GM12801 (cell line): Measurements from ENCODE around the gene CXXC5.

ENCODE experiments used
- TF ChIP-seq, protein P1 (sequence below): IDR thresholded peaks from one replicate; pipeline ENCODE4 v1.5.1; 2011; ENCODE audit warnings: control low read depth; ENCODE audit not compliant: insufficient read length; ENCODE audit errors: extremely low read depth

CXXC5 gene

DNA sequence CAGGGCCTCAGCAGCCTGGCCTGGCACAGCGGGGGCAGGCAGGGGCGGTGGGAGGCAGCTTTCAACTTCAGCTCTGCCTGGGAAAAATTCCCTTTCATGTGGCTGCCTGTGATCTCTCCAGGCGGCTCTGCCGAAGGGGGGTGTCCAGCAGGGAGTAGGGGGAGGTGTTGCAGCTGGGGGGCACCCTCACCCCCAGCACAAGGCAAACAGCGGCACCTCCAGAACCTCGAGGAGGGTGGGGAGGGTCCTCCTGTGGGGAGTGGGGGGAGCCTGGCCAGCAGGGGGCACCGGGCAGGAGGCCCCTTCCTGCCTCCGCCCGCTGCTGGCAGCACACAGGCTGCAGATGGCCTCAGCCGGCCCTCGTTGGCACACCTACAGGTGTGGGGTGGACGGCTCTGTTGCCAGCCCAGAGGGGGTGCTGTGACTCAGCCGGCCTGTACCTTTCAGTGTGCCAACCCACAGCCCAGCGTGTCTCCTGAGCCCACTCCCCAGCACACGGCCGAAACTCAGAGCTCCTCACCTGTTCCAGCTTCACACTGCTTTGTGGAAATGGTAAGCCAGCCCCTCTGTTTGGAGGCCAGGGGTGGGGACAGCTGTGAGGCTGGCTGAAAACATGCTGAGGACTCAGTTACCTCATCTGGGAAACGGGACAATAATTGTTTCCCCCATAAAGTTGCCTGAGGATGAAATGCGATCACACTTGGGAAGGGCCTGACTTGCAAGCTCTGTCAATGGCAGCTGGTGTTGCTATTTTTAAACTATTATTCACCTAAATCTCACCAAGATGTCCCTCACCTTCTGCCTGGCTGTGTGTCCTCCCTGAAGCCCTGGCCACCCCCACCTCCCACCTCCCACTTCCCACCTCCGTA is 37.0 kb downstream of the CXXC5 start:
- TF ChIP-seq, protein P1, sequence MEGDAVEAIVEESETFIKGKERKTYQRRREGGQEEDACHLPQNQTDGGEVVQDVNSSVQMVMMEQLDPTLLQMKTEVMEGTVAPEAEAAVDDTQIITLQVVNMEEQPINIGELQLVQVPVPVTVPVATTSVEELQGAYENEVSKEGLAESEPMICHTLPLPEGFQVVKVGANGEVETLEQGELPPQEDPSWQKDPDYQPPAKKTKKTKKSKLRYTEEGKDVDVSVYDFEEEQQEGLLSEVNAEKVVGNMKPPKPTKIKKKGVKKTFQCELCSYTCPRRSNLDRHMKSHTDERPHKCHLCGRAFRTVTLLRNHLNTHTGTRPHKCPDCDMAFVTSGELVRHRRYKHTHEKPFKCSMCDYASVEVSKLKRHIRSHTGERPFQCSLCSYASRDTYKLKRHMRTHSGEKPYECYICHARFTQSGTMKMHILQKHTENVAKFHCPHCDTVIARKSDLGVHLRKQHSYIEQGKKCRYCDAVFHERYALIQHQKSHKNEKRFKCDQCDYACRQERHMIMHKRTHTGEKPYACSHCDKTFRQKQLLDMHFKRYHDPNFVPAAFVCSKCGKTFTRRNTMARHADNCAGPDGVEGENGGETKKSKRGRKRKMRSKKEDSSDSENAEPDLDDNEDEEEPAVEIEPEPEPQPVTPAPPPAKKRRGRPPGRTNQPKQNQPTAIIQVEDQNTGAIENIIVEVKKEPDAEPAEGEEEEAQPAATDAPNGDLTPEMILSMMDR = no peak

DNA sequence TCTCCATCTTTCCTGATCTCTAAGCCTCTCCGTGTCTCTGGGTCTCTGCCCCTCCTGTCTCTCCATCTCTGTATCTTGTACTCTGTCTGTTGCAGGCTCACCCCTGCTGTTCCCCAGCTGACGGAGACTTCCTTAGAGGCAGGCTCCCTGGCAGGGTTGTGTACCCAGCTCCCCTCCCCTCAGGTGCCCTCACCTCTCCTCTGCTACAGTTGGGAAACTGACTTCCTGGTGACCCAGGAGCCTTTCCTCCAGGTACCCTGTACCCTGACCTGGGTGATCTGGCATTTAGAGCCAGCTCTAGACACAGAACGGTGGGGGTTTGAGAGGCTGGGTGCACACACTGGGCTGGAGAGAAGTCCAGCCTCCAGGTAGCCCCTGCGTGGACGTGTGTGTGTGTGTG is 37.7 kb downstream of the CXXC5 start:
- TF ChIP-seq, protein P1 = no peak

DNA sequence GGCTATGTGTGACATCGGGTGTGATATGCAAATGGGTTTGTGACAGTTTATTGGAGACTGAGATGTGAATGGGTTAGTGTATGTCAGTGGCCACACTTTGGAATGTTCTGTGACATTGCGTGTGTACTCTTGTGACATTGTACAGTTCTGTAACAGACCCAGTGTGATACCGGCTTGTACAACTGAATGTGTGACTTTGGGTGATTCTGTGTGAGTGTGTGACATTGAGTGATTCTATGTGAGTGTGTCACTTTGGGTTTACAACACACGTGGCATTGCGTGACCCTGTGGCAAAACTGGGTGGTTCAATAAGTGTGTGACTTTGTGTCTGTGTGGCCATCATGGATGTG is 38.2 kb downstream of the CXXC5 start:
- TF ChIP-seq, protein P1 = no peak

DNA sequence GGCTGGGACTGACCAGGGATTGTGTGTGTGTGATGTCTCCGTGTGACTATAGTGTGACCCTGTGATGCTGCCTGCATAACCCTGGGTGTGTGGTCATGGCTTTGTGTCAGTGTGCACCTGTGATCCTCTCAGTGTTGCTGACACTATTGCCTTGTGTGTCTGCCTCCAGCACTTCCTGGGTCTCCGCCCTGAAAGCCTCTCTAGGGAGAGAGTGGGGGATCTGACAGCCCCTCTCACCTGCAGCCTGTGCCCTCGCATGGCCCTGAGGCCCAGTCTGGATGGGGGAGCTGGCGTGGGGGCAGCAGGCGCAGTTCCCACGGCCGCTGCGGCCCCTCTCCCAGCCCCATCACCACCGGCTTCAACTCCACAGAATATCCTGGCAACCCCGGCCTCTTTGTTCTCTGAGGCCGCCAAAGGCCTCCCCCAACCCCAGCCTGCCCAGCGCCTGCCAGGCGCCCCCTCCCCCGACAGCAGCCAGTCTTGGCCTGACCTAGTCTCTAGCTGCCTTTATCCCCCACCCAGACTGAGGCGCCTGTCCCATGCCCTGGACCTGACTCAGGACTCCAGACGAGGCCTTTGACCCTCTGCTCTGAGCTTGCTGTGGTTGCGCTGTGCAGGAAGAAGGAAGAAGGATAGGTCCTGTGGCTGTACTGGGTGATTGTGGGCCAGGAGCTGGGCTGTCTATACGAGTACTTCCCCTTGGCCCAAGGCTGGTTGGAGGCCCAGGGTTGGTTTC is 38.7 kb downstream of the CXXC5 start:
- TF ChIP-seq, protein P1 = no peak

DNA sequence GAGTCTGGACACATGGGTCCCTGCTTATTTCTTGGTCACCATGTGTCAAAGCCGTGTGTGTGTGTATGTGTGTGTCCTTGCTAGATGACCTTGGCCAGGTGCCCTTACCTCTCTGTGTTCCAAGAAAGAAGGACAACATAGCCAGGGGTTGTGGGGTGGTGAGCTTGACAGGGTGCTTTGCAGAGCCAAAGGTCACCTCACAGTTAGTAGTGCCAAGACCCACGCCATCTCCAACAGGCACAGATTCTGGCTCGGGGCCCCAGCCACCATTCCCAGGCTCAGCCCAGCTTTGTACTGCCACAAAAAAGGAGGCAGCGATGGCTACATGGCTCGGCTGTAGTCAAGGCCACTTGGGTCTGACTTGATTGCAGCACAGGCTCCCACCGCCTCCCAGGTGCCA is 39.5 kb downstream of the CXXC5 start:
- TF ChIP-seq, protein P1 = no peak

DNA sequence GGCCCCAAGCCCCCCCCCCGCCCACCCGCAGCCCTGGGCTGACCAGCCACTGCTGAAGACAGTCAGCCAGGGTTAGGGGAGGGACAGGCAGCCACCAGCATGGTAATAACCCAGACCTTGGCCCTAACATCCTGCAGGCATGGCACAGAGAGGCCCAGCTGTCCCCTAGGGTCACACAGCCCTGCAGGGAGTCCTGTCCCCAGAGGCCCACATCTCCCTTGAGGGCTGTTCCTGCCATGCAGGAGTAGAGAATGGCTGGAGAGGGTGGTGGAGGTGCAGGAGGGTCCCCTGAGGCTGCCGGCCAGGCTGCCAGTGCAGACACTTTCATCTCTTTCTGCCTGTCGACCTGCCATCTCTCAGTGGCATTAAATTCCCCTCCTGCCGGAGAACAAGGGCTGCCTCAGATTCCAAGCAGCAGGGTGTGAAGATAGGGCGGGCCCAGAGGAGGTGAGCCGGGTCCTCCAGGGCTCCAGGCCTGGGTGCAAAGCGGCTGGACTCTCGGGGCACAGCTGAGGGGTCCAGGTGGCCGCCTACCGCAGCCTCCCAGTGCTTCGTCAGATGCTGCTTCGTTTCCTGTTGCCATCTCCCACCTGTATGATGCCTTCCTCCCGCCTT is 40.0 kb downstream of the CXXC5 start:
- TF ChIP-seq, protein P1 = no peak

DNA sequence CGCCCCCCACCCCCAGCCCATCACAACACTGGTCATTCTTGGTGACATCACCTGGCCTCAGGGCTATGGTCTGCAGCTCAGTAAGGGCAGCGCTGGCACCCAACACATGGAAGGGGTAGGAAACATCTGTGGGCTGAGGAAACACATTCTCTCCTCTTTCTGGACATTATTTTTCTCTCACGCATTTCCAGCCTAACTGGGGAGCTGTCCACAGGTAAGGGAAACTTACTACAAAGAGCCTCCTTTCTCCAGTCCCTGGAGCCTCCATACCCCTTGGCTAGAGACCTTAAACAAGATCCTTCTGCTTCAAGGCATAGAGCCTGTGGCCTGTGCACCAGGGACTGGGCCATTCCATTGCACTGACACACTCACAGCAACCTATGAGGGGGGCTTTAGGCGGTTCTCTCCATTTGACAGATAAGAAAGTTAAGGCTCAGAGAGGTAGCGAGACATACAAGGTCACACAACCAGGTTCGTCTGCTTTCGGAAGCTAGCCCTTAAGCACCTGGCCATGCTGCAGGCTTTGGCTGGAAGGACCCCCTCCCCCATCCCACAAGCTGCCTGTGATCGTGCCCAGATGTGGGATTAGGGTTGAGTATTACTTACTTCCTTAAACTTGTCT is 40.7 kb downstream of the CXXC5 start:
- TF ChIP-seq, protein P1 = no peak
